Subcutaneous abdominal adipose tissue (tissue), 5 donors: ENCODE results near the gene HAPLN3.
"Not testable (repeated sequence)": the region's sequence is repeated elsewhere in the genome, so short reads cannot be mapped to it uniquely, and the experiment has no call there.

ENCODE experiments used
- H3K27ac ChIP-seq: one replicate; pipeline ENCODE4 v1.7.0; 2013; ENCODE audit warnings: low read depth, mild to moderate bottlenecking, inconsistent platforms, low read length, moderate library complexity
- H3K27me3 ChIP-seq, 5 donors: one replicate each; pipeline ENCODE4 v1.7.0; 2013; ENCODE audit warnings: low read length in 5 of 5, inconsistent platforms in 1 of 5; ENCODE audit not compliant: control insufficient read depth in 5 of 5, insufficient read depth in 4 of 5
- H3K36me3 ChIP-seq, 5 donors: one replicate each; pipeline ENCODE4 v1.7.0; 2013; ENCODE audit warnings: low read length in 5 of 5; ENCODE audit not compliant: control insufficient read depth in 5 of 5, insufficient read depth in 5 of 5
- H3K4me1 ChIP-seq, 5 donors: one replicate each; pipeline ENCODE4 v1.7.0; 2013; ENCODE audit warnings: low read length in 5 of 5, mild to moderate bottlenecking in 3 of 5, moderate library complexity in 1 of 5; ENCODE audit not compliant: control insufficient read depth in 5 of 5, insufficient read depth in 5 of 5
- H3K4me3 ChIP-seq, 5 donors: one replicate each; pipeline ENCODE4 v1.7.0; 2013; ENCODE audit warnings: low read length in 5 of 5, low read depth in 1 of 5
- H3K9ac ChIP-seq, 5 donors: one replicate each; pipeline ENCODE4 v1.7.0; 2013; ENCODE audit warnings: low read length in 5 of 5, mild to moderate bottlenecking in 4 of 5, moderate library complexity in 3 of 5
- H3K9me3 ChIP-seq, 5 donors: one replicate each; pipeline ENCODE4 v1.7.0; 2013; ENCODE audit warnings: low read length in 5 of 5; ENCODE audit not compliant: control insufficient read depth in 5 of 5
- donor health status: healthy.
- donor health status: healthy.
- donor health status: healthy.
- donor health status: healthy.
- donor health status: healthy.

The HAPLN3 gene

DNA sequence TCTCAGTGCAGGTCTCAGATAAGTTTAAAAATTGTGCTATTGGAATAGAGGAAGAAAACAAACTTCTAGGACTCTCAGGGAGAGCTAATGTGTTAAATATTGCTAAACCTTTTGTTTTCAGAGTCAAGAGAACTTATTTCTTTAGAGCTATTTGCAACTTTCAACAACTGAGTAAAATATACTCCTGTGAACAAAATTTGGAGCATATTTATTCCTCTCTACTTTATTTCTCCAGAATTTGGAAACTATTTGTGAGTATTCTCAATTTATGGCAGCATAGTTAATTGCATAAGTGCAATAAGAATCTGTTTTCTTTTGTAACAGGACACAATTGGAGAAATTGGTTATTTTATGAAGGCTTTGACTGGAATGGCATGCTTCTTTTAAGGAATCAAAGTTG lies 32.8 kb upstream of the HAPLN3 start:
- H3K4me3 ChIP-seq, H3K36me3 ChIP-seq, H3K9me3 ChIP-seq, H3K27me3 ChIP-seq, H3K9ac ChIP-seq, H3K27ac ChIP-seq: not testable (repeated sequence)
- peaks cover 0 to 11% (median 4%) of the 10 kb centered on the region in 5 donors for H3K4me1 ChIP-seq

DNA sequence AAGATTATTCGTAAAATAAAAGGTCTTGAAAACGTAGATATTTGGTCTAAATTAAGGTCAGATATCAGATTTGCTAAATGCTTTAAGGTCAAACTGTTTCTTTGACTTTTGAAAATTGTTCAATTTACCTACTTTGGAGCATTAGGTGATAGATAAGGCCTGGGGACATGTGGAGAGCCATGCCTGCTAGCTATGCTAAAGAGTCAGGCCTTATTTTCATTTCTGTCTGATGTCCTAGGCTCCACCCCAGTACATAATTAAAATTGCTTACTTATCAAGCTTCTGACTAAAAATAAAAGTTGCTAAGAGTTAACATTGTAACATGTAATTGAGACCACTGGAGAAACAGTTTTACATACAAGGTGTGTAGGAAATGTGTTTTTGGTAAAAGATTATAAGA lies 30.3 kb upstream of the HAPLN3 start:
- H3K36me3 ChIP-seq, H3K4me1 ChIP-seq, H3K9ac ChIP-seq, H3K27ac ChIP-seq, H3K9me3 ChIP-seq, H3K27me3 ChIP-seq, H3K4me3 ChIP-seq: not testable (repeated sequence)

DNA sequence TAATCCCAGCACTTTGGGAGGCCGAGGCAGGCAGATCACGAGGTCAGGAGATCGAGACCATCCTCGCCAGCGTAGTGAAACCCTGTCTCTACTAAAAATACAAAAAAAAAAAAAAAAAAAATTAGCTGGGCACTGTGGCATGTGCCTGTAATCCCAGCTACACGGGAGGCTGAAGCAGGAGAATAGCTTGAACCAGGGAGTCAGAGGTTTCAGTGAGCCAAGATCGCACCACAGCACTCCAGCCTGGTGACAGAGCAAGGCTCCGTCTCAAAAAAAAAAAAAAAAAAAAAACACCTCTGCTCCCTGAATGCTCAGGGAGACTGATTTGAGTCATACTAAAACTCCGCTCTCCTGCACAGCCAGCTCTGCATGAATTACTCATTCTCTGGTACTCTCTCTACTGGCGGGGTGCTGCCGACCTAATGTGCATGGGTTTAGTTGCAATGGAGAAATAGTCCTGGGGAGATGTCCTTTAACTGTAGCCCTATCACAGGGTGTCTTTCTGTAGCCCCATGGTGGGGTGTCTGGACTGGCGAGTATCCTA lies 25.6 kb upstream of the HAPLN3 start:
- H3K4me3 ChIP-seq, H3K4me1 ChIP-seq, H3K27ac ChIP-seq, H3K9ac ChIP-seq, H3K36me3 ChIP-seq, H3K9me3 ChIP-seq, H3K27me3 ChIP-seq: not testable (repeated sequence)

DNA sequence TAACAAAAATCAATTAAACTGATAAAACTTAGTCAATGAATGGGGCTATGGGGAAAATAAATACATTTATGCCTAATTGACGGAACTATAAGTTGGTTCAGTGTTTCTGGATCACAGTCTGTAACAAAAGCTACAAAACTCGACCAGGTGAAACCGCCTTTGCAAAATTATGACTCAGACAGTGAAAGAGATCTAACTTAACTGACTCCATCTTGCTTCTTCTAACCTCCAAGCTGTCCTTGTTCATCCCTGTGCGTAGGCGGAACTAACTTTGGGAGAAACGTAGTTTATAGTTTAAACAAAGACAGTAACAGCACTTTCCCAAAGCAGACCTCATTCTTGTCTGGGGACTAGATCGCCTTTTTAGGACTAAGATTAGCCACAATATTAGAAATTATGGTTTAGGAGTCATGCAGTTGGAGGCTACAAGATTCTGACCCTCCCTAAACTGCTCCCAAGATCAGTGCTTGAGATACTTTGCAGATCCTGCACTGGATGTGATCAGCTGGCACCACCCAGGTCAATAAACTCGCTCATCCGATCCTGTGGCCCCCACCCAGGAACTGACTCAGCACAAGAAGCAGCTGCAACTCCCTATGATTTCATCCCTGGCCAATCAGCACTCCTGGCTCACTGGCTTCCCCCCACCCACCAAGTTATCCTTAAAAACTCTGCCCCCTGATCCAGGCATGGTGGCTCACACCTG lies 25.0 kb upstream of the HAPLN3 start:
- H3K4me3 ChIP-seq = no peak overlapping the region
- no peaks in the 10 kb centered on the region for H3K36me3 ChIP-seq
- H3K9me3 ChIP-seq = no peaks in the 10 kb centered on the region
- H3K4me1 ChIP-seq = peaks cover 0 to 4% (median 0%) of the 10 kb centered on the region in 5 donors
- no peaks in the 10 kb centered on the region for H3K27me3 ChIP-seq
- H3K9ac ChIP-seq = no peak overlapping the region
- no peak overlapping the region for H3K27ac ChIP-seq

DNA sequence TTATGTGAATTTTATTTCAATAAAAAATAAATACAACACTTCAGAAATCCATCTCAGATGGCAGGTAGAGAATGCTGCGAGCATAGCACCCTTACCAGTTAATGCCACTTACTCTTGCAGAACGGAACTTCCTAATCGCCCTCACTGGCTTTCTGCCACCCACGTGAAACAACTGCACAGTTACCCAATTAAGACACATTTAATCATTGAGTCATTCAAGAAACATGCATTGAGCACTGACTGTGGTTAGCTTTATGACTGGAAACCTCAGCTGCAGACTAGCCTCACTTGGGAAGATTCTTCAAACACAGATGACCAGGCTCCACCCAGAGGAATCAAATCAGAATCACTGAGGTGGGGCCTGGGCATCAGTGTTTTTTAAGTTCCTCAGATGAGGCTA lies 23.4 kb upstream of the HAPLN3 start:
- Histone ChIP-seq H3K27me3 (no peaks in the 10 kb centered on the region), H3K9me3 (no peaks in the 10 kb centered on the region), H3K36me3 (no peaks in the 10 kb centered on the region), H3K4me3 (no peak overlapping the region), H3K27ac (no peak overlapping the region), H3K4me1 (peaks cover 0 to 6% (median 2%) of the 10 kb centered on the region in 5 donors), H3K9ac (no peak overlapping the region)

DNA sequence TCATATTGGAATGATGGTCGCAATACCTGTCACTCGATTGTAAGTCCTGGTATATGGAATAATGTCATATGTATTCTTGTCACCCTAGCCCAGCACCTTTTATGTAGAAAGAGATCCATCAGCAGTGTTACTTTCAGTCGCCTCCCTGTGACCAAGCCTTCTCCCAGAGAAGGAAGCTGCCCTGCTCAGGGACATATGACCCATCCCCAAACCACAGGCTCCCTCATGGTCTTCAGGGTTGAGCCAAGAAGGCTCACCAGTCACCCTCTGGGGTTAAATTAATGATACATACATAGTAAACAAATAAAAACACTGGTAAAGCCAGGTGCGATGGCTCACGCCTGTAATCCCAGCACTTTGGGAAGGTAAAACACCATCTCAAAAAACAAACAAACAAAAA lies 22.4 kb upstream of the HAPLN3 start:
- Histone ChIP-seq H3K9me3 (no peaks in the 10 kb centered on the region), H3K27ac (no peak overlapping the region), H3K36me3 (no peaks in the 10 kb centered on the region), H3K9ac (no peak overlapping the region), H3K4me3 (no peak overlapping the region), H3K4me1 (peaks cover 3 to 12% (median 7%) of the 10 kb centered on the region in 5 donors), H3K27me3 (no peaks in the 10 kb centered on the region)

DNA sequence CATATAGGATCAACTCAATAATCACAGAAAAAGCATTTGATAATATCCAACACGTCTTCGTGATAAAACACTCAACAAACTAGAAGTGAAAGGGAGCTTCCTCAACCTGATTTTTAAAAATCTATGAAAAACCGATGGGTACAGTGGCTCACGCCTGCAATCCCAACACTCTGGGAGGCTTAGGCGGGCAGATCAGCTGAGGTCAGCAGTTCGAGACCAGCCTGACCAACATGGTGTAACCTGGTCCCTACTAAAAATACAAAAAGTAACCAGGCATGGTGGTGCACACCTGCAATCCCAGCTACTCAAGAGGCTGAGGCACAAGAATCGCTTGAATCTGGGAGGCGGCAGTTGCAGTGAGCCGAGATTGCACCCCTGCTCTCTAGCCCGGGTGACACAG lies 20.0 kb upstream of the HAPLN3 start:
- no peak overlapping the region for H3K9ac ChIP-seq
- H3K27me3 ChIP-seq = no peaks in the 10 kb centered on the region
- H3K36me3 ChIP-seq = no peaks in the 10 kb centered on the region
- no peaks in the 10 kb centered on the region for H3K9me3 ChIP-seq
- H3K27ac ChIP-seq = no peak overlapping the region
- H3K4me3 ChIP-seq = no peak overlapping the region
- peaks cover 5 to 34% (median 30%) of the 10 kb centered on the region in 5 donors for H3K4me1 ChIP-seq

DNA sequence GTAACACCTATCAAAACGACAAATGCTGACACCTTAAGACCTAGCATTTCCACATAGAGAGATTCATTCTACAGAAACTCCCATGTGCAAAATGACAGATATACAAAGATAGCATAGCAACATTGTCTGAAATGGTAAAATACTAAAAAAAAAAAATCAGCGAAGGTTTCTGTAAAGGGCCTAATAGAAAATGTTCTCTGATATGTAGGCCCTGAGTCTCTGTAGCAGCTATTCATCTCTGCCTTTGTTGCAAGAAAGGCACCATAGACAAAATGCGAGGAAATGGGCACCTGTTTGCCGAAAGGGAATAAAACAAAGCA lies 18.5 kb upstream of the HAPLN3 start:
- Histone ChIP-seq H3K36me3 (peaks cover 0 to 8% (median 6%) of the 10 kb centered on the region in 5 donors), H3K4me3 (peak overlapping the region in 4 of 5 donors; percentile 77 to 86 (median 82)), H3K27ac (peak overlapping the region; percentile 67), H3K9ac (peak overlapping the region in 3 of 5 donors; percentile 14 to 69 (median 46)), H3K4me1 (peaks cover 8 to 50% (median 42%) of the 10 kb centered on the region in 5 donors), H3K9me3 (no peaks in the 10 kb centered on the region), H3K27me3 (no peaks in the 10 kb centered on the region)

DNA sequence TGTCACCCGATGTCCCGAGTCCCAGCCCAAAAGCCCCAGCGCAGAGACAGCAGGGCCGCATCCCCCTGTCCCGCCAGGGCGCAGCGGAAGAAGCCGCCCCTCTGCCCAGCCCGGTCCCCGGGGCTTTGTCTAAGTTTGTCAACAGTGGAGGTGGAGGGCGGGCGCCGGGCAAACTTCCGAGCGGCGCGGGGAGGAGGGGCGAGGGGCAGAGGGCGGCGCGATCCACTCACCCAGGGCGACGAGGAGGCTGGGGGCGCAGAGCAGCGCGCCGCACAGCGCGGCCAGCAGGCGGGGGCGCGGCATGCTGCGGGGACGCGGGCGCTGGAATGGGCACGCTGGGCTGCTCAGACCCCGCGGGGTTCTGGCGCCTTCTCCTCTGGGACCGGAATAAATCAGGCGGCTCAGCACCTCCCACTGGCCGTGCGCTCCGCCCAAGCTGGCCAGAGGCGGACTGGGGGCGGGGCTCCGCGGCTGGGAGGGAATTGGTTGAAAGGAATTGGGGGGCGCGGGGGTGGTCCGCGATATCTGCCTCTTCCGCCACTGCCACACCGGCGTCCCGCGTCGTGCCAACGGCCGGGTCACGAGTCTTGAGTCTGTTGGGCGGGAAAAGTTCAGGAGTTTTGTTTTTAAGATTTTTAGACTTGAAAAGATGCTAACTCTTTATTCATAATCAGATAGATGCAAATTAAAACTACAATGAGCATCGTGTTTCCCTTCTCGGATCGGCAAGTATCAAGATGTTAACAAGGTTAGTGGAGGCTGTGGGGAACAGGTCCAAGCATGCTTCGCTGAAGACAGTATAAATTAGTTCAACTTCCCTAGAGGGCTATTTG lies 17.9 kb upstream of the HAPLN3 start, which contains the start of gene MFGE8:
Gene MFGE8 (minus strand): TSS at position 363 of the 833 bp plus-strand sequence. CDS start 60 bp downstream, at position 303.
- peaks cover 6 to 50% (median 42%) of the 10 kb centered on the region in 5 donors for H3K4me1 ChIP-seq

DNA sequence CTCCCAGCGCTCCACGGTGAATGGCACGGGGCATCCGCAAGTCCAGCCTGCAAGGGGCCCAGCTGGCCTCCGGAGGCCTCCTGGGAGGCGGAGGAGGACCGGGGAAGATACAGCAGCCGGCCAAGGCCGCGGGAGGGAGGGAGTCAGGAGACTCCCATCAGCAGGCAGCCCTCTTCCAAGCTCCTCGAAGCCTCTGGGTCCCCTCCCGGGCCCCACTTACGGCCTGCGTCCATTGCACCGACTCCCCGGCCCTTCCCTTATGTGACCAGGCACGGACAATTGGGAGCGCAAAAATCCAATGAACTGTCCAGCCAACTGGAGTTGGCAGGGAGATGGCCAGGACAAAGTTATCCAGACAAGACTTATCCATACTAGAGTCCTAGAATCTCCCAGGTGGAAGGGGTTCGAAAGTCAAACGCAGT lies 17.2 kb upstream of the HAPLN3 start:
- Histone ChIP-seq H3K4me3 (peak overlapping the region; percentile 70 to 86 (median 80)), H3K4me1 (peaks cover 6 to 50% (median 42%) of the 10 kb centered on the region in 5 donors), H3K9me3 (no peaks in the 10 kb centered on the region), H3K9ac (peak overlapping the region; percentile 64 to 82 (median 68)), H3K27ac (peak overlapping the region; percentile 67), H3K36me3 (peaks cover 0 to 17% (median 12%) of the 10 kb centered on the region in 5 donors), H3K27me3 (no peaks in the 10 kb centered on the region)

More for the DNA sequence above, 17.9 kb upstream of the HAPLN3 start, which contains the start of gene MFGE8:
- H3K9me3 ChIP-seq = no peaks in the 10 kb centered on the region
- H3K36me3 ChIP-seq = peaks cover 0 to 11% (median 10%) of the 10 kb centered on the region in 5 donors
- H3K27ac ChIP-seq = peak within 1 kb of the TSS; percentile 67
- no peaks in the 10 kb centered on the region for H3K27me3 ChIP-seq
- H3K4me3 ChIP-seq = peak within 1 kb of the TSS; percentile 70 to 86 (median 80)
- peak within 1 kb of the TSS; percentile 64 to 82 (median 68) for H3K9ac ChIP-seq
